Kidney capillary endothelial cell (primary cell): Measurements from ENCODE around the gene TPD52L1.
"Not testable (repeated sequence)": the region's sequence is repeated elsewhere in the genome, so short reads cannot be mapped to it uniquely, and the experiment has no call there.

Source experiments
- DNase-seq: peaks from one replicate; pipeline ENCODE4 v3.0.0-alpha.2; 2018; ENCODE audit warnings: low spot score

TPD52L1 gene, protein sequence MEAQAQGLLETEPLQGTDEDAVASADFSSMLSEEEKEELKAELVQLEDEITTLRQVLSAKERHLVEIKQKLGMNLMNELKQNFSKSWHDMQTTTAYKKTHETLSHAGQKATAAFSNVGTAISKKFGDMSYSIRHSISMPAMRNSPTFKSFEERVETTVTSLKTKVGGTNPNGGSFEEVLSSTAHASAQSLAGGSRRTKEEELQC

GRCh38 chr6:125153391-125154117 is at the start of gene TPD52L1:
TPD52L1 (plus strand) TSS chr6:125153773; CDS start chr6:125153952, 179 bp downstream.
- peak; percentile 48 for DNase-seq

GRCh38 chr6:125104425-125104824 is 49.1 kb upstream of the TPD52L1 start:
- DNase-seq, result no peak

DNA sequence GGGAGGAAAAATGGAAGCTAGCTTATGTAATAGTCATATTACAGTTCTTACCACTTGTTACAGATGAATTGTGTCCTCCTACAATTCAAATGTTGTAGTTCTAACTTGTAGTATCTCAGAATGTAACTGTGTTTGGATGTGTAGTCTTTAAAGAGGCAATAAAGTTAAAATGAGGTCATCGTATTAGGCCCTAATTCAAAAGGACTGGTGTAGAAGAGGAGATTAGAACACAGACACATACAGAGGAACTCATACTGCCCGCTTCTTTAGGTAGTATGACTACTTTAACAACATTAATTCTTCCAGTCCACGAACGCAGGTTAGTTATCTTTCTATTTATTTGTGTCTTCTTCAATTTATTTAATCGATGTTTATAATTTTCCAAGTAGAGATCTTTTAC is 46.5 kb upstream of the TPD52L1 start:
- DNase-seq, result no peak

- DNase-seq, result no peak
Observed at GRCh38 chr6:125107896-125108295, 45.7 kb upstream of the TPD52L1 start.

- no peak for DNase-seq
Observed at GRCh38 chr6:125110056-125110455, 43.5 kb upstream of the TPD52L1 start.

DNA sequence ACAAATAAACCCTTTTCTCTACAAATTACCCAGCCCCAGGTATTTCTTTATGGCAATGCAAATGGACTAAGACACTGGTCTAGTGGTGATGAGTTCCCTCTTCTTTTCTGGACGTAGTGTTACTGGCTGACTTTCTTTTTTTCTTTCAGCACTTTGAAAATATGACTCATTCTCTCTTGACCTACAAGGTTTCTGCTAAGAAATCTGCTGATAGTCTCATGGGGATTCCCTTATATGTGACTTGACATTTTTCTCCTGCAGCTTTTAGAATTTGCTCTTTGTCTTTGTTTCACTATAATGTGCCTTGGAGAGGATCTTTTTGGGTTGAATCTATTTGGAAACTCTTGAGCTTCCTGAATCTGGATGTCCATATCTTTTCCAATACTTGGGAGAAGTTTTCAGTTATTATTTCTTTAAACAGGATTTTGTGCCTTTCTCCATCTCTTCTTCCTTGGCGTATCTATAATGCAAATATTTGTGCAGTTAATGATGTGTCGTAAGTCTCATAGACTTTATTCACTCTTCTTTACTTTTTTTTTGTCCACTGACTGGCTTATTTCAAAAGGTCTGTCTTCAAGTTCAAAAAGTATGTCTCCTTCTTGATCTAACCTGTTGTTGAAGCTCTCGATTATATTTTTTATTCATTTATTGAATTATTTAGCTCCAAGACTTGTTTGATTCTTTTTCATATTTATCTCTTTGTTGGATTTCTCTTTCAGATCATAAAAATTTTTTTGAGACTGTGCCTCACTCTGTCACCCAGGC is 42.2 kb upstream of the TPD52L1 start:
- no peak for DNase-seq

DNA sequence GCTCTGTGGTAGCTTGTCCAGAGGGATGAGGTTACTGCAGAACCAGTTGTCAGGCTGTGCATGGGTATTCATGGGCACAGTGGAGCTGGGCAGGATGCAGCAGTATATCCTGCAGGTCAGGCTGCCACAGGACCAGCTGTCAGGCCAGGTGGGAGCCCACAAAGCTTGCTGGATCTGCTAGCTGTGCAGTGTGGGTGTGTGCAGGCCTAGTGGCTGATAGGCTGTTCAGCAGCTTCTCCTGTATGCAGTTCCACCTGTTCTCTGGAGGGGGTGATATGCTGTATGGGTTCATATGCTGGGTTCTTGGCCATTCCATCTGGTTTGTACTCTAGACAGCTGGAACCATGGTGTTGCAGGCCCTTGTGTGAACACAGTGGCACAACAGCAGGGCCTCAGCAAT is 40.6 kb upstream of the TPD52L1 start:
- no peak for DNase-seq

- peak; percentile 47 for DNase-seq
Observed at GRCh38 chr6:125114248-125114858, 39.2 kb upstream of the TPD52L1 start.

DNA sequence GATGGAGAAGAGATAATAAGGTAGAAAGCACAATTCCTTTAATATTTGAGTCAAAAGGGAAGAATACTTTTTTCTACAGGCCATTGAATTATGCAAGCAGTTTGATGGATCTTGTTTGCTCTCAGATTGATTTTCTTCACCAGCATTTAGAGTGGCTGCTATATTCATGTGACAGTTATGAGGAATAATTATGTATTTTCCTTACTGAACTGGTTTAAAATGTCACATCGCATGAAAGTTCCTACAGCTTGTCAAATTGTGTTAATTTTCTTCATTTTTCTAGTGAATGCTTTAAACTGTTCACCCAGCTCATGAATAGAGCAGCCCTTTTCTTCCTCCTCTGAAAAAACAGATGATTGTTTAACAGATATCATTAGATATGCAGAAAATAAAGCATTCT is 37.4 kb upstream of the TPD52L1 start:
- DNase-seq, result no peak

DNA sequence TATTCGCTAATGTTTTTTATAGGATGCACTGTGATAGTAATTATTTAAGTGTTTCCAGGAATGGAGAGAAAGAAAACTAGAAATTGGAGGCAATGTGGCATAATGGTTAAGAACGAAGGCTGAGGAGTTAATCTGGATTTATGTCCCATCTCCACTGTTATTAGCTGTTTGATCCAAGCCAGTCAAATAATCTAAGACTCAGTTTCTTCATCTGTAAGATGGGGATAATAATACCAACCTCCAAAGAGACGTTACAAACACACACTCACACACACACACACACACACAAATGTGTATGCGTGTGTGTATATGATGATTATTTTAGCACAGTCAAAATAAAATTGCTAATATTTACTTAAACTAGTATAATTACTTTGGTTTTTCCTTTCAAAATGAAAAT is 36.9 kb upstream of the TPD52L1 start:
- no peak for DNase-seq

DNA sequence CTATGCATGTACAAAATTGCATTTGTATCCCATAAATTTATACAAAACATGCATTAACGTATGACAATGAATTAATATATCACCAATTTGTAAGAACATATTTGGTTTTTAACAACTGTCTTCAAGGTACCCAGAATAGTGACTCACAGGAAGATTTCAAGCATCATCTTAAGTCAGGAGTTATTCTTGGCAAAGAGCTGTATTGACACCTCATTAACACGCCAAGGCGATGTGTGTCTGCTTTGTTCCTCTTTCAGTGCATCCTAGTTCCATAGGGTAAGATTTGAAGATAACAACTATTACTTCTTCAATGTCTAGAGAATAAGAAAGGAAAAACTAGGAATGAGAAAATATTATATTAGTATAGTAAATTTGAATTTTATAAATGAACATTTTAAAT is 35.8 kb upstream of the TPD52L1 start:
- no peak for DNase-seq

- DNase-seq, result no peak
Observed at GRCh38 chr6:125120054-125120590, 33.5 kb upstream of the TPD52L1 start.

- no peak for DNase-seq
Observed at GRCh38 chr6:125121894-125122293, 31.7 kb upstream of the TPD52L1 start.

DNA sequence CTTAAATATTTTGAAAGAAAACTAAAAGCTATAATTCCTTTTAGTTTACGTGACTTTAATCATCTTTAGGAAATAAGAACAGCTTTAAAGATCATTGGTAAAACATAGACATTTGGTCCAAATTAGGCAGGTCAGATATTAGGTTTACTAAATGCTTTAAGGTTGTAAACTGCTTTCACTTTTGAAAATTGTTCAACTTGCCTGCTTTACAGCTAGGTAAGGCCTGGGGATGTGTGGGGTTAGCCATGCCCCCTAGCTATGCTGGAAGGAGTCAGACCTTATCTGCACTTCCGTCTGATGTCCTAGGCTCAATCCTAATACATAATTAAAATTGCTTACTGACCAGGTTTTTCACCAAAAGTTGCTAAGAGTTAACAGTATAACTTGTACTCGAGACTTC is 30.5 kb upstream of the TPD52L1 start:
- no peak for DNase-seq

DNA sequence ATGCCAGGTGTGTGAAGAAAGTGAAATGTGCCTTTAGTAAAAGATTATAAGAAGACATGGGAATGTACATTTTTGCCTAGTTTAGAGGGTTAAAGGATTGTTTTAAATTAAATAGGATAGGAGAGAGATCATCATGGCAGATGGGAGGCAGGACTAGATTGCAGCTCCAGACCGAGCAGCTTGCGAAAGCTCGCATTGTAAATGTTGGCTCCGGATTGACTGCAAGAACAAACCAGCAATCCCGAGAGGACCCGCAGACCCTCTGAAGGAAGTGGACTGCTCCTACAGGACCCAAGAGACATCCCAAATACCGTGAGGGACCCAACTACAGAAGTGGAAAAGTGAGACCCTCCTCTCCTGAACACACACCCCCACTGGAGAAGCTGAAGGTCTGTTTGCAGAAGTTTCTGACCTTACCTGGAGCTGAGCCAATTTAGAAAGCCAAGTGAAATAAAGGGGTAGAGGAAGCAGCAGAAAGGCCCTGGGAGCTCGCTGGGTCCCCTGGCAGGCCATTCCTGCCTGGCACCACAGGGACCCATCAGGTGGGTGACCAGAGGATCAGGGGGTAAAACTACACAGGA is 30.0 kb upstream of the TPD52L1 start:
- no peak for DNase-seq

DNA sequence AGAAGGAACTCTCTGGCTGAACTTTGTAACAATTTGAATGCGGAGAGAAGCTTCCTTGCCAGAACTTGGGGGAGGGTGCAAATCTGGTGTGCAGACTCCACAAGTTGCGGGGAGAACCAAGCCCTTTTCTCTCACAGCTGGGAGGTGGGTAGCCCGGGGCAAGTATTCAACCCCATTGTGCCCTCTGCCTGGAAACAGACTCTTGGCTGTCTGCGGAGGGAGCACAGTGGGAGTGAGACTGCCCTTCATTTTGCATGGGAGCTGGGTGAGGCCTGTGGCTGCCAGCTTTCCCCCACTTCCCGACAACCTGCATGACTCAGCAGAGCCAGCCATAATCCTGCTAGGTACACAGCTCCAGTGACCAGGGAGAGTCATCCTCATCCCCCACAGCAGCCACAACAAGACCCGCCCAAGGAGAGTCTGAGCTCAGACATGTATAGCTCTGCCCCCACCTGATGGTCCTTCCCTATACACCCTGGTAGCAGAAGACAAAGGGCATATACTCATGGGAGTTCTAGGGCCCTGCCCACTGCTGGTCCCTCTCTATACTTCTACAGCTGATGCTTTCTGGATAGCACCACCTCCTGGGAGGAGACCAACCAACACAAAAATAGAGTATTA is 29.4 kb upstream of the TPD52L1 start:
- DNase-seq, result no peak

DNA sequence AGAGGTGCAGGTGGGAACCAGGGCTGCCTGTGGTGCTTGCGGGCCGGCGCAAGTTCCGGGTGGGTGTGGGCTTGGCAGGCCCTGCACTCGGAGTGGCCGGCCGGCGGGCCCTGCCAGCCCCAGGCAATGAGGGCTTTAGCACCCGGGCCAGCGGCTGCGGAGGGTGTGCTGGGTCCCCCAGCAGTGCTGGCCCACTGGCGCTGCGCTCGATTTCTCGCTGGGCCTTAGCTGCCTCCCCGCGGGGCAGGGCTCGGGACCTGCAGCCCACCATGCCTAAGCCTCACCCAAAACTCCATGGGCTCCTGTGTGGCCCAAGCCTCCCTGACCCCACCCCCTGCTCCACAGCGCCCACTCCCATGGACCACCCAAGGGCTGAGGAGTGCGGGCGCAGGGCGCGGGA is 27.7 kb upstream of the TPD52L1 start:
- DNase-seq, result not testable (repeated sequence)

DNA sequence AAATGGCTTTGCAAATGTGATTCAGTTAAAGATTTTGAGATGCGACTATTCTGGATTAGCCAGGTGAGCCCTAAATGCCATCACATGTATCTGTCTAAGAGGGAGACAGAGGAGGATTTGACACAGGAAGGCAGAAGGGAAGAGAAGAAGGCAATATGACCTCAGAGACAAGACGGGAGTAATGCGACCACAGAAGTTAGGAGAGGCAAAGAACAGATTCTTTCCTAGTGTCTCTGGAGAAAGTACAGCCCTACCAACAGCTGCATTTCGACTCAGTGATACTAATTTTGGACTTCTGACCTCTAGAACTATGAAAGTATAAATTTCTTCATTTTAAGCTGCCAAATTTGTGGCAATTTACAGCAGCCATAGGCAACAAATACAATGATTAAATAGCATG is 24.2 kb upstream of the TPD52L1 start:
- DNase-seq, result no peak

- DNase-seq, result no peak
Observed at GRCh38 chr6:125132058-125132457, 21.5 kb upstream of the TPD52L1 start.

GRCh38 chr6:125136378-125136777 is 17.2 kb upstream of the TPD52L1 start:
- no peak for DNase-seq

- no peak for DNase-seq
Observed at GRCh38 chr6:125138083-125138482, 15.5 kb upstream of the TPD52L1 start.

- DNase-seq, result no peak
Observed at GRCh38 chr6:125140808-125141207, 12.8 kb upstream of the TPD52L1 start.
